ENCODE data around the gene ZNF516. TPM values are rescaled to one million over a fixed set of nuclear protein-coding genes. Genes with fewer than 3 reads are reported as not detected.

The ZNF516 gene
- total RNA-seq, 1 experiment from 2014 or later = 28.3 TPM

GRCh38 chr18:76518123-76518859 is 23.2 kb upstream of the ZNF516 start:
- no peaks in the 10 kb centered on the region for H3K36me3 Mint-ChIP-seq (ENCODE audit: insufficient read depth, unreplicated experiment)
- no peak overlapping the region for H3K27ac Mint-ChIP-seq (ENCODE audit: low read depth, unreplicated experiment)
- H3K4me1 Mint-ChIP-seq (ENCODE audit: insufficient read depth, unreplicated experiment) = no peaks in the 10 kb centered on the region
- no TSS peak for BruUV-seq (replicated peaks)
- no peak for DNase-seq (ENCODE audit: unreplicated experiment)
- H3K4me3 Mint-ChIP-seq (ENCODE audit: unreplicated experiment) = no peak overlapping the region
- intact Hi-C loops (cut with micrococcal nuclease) = no loop called here
- H3K27me3 Mint-ChIP-seq (ENCODE audit: insufficient read depth, unreplicated experiment) = no peaks in the 10 kb centered on the region
- no peak for TF ChIP-seq CTCF (IDR thresholded peaks at IDR 0.05; ENCODE audit: unreplicated experiment)
- no peaks in the 10 kb centered on the region for H3K9me3 Mint-ChIP-seq (ENCODE audit: unreplicated experiment)
- CTCF ChIA-PET = interaction anchor here (0.6 kb wide), 1 partner anchor 47 kb away, joined by 3 read pairs; no protein-coding TSS in a partner anchor
- POLR2A ChIA-PET = no interaction called here

GRCh38 chr18:76515576-76515975 is 20.5 kb upstream of the ZNF516 start:
- DNase-seq (ENCODE audit: unreplicated experiment) = no peak
- no peaks in the 10 kb centered on the region for H3K4me1 Mint-ChIP-seq (ENCODE audit: insufficient read depth, unreplicated experiment)
- intact Hi-C loops (cut with micrococcal nuclease) = no loop called here
- ChIA-PET POLR2A (no interaction called here), CTCF (interaction anchor here (0.8 to 1.0 kb wide), 2 partner anchors 104 to 172 kb away, joined by 3 read pairs; no protein-coding TSS in a partner anchor)
- no TSS peak for BruUV-seq (replicated peaks)
- no peak for TF ChIP-seq CTCF (IDR thresholded peaks at IDR 0.05; ENCODE audit: unreplicated experiment)
- no peaks in the 10 kb centered on the region for H3K27me3 Mint-ChIP-seq (ENCODE audit: insufficient read depth, unreplicated experiment)
- H3K4me3 Mint-ChIP-seq (ENCODE audit: unreplicated experiment) = no peak overlapping the region
- no peaks in the 10 kb centered on the region for H3K9me3 Mint-ChIP-seq (ENCODE audit: unreplicated experiment)
- H3K27ac Mint-ChIP-seq (ENCODE audit: low read depth, unreplicated experiment) = no peak overlapping the region
- no peaks in the 10 kb centered on the region for H3K36me3 Mint-ChIP-seq (ENCODE audit: insufficient read depth, unreplicated experiment)

- ChIA-PET POLR2A (no interaction called here), CTCF (interaction anchor here (0.6 to 1.3 kb wide), 3 partner anchors 8 to 870 kb away, joined by 3 read pairs; no protein-coding TSS in a partner anchor)
- Mint-ChIP-seq H3K27me3 (ENCODE audit: insufficient read depth, unreplicated experiment) (no peaks in the 10 kb centered on the region), H3K4me3 (ENCODE audit: unreplicated experiment) (no peak overlapping the region), H3K36me3 (ENCODE audit: insufficient read depth, unreplicated experiment) (no peaks in the 10 kb centered on the region), H3K4me1 (ENCODE audit: insufficient read depth, unreplicated experiment) (no peaks in the 10 kb centered on the region), H3K27ac (ENCODE audit: low read depth, unreplicated experiment) (no peak overlapping the region), H3K9me3 (ENCODE audit: unreplicated experiment) (no peaks in the 10 kb centered on the region)
- intact Hi-C loops (cut with micrococcal nuclease) = no loop called here
- TF ChIP-seq CTCF (IDR thresholded peaks at IDR 0.05; ENCODE audit: unreplicated experiment) = no peak
- DNase-seq (ENCODE audit: unreplicated experiment) = no peak
- BruUV-seq (replicated peaks) = no TSS peak
These were observed 19.5 kb upstream of the ZNF516 start for GRCh38 chr18:76514573-76514972.

GRCh38 chr18:76507830-76508385 is 12.9 kb upstream of the ZNF516 start:
- ChIA-PET POLR2A (no interaction called here), CTCF (no interaction called here)
- Mint-ChIP-seq H3K9me3 (ENCODE audit: unreplicated experiment) (no peaks in the 10 kb centered on the region), H3K27ac (ENCODE audit: low read depth, unreplicated experiment) (no peak overlapping the region), H3K4me3 (ENCODE audit: unreplicated experiment) (no peak overlapping the region), H3K27me3 (ENCODE audit: insufficient read depth, unreplicated experiment) (no peaks in the 10 kb centered on the region), H3K36me3 (ENCODE audit: insufficient read depth, unreplicated experiment) (no peaks in the 10 kb centered on the region), H3K4me1 (ENCODE audit: insufficient read depth, unreplicated experiment) (no peaks in the 10 kb centered on the region)
- intact Hi-C loops (cut with micrococcal nuclease) = no loop called here
- no TSS peak for BruUV-seq (replicated peaks)
- no peak for TF ChIP-seq CTCF (IDR thresholded peaks at IDR 0.05; ENCODE audit: unreplicated experiment)
- no peak for DNase-seq (ENCODE audit: unreplicated experiment)
